ENCODE data around the gene UFSP2. TPM values are rescaled to one million over a fixed set of nuclear protein-coding genes. Genes with fewer than 3 reads are reported as not detected.

UFSP2 gene
- polyA plus RNA-seq, 3 donors = 68.9 to 93.5 (median 80.1) TPM

DNA sequence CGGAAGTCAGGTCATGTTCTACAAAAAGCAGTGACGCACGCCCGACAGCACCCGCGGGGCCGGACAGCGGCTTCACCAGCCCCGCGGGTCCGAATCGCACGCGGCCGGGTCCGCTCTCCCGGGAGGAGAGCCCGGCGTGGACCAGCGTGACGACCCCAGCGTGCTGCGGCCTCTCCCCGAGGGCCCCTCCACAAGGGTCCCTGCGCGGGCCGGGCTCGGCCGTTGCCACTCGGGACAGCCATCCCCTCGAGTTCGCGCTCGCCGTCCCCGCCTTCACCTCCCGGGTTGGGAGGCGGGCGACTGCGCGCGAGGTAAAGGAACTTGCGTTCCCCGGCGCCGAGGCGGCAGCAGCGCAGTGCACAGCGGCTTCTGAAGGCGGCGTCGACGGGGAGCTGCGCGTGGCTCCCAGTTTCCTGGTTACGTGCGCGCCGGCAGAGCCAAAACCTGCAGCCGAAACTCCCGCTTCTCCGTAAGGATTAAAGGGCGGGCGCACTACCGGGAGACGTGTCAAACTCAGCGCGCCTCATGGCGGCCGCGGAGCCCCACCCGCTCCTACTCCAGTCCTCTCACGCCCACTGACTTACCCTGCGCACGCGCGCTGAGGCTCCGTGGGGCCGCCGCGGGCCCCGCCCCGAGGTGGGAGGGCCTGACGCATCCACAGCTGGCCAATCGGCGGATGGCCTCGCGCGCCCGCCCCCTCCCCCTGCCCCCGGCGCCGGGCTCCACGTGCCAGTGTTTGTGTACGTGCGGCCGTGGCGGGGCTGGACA is 29.6 kb downstream of the UFSP2 start:
- peak; percentile 91 to 98 (median 95) for DNase-seq (ENCODE audit: extremely low read depth in 1 of 11, low read depth in 9 of 11, low spot score in 4 of 11)

DNA sequence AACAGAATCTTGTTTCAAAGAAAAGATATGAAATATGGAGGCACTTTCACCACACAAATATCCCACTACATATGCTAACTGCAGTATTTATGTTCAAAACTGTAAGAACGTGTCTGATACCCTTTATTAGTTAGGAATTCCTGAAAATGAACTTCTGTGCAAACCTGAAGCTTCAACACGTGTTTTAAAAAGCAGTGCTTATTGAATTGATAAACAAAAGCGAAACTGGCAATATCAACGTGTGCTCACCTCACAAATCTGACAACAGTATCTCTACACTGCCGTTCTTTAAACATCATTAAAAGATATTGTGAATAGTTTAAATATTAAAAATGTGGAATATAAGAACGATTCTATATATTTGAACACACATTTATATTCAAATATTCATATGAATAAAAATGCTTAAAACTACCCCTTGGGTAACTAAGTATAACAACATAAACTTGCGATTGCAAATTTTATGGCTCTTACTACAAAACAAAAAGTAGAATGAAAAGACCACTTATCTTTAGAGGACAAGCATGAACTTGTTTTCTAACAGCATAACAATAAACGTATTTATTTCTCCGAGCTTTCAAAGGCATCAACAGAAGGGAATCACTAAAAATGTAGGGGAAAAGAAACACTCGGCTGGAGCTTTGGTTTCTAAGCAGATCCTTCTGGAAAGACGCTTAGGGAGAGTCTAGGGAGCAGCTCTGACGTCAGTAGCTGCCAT is 30.4 kb downstream of the UFSP2 start, which contains the start of gene LRP2BP:
Gene LRP2BP, minus strand, starts transcription at position 687 of the 718 bp plus-strand sequence. CDS start 17,738 bp downstream, outside the sequence.
- peak in 4 of 11 donors; percentile 75 to 90 (median 80) for DNase-seq (ENCODE audit: extremely low read depth in 1 of 11, low read depth in 9 of 11, low spot score in 4 of 11)

DNA sequence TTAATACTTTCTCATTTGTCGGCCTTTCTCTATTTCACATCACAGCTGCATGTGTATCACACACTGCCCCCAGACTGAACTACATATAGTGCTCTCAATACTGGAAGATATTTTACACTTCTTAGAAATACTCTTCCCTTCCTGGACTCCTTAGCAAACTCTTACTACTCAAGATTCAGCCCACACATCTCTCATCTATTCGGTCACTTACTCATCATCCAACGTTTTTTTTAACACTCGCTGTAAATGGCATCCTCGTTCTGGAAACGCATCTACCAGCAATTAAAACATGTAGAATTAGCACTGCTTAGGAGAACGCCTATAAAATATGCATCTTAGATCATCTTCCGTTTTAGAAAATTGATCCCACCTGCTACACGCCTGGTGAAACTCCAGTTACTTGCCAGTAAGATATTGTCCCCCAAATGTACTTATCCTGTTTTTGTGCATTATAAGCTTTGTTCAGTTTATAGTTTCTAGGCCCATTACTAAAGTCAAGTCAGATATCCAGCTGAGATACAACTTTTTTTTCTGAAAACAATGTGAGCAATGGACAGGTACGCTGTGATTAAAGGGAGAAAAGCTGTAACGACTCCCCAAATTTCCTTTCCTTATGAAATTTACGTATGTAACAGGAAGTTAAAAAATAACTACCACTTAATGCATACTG is 31.1 kb downstream of the UFSP2 start:
- DNase-seq (ENCODE audit: extremely low read depth in 1 of 11, low read depth in 9 of 11, low spot score in 4 of 11) = no peak

DNA sequence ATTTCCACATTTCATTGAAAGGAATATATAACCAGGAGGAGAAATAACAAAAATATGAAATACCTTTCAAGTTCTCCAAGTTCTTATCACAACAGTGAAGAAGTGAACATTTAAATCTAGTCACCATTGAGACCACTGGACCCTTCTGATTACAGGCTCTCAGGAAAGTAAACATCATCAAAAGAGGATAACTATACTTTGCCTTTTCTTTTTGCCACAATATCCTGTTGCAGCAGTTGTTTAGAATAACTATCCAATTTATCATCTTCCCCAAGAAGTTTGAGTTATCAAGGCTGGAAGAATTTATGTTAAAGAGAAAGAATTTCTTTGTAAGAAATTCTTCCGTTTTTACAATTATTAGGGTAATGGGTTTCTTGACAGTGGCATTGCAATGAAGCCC is 33.6 kb downstream of the UFSP2 start:
- no peak for DNase-seq (ENCODE audit: extremely low read depth in 1 of 11, low read depth in 9 of 11, low spot score in 4 of 11)

DNA sequence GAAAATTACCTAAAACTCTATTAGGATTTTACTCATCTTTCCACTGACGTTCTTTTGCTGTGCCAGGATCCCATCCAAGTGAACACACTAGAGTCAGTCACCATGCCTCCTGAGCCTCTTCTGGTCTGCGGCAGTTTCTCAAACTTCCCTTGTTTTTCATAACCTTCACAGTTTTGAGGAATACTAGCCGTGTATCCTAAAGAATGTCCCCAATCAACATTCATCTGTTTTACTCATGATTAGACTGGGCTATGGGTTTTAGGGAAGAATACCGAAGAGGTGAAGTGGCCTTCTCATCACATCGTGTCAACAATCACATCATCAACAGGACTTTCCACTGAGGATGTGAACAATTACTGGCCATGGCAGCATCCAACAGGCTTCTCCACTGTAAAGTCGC is 34.8 kb downstream of the UFSP2 start:
- DNase-seq (ENCODE audit: extremely low read depth in 1 of 11, low read depth in 9 of 11, low spot score in 4 of 11) = no peak

DNA sequence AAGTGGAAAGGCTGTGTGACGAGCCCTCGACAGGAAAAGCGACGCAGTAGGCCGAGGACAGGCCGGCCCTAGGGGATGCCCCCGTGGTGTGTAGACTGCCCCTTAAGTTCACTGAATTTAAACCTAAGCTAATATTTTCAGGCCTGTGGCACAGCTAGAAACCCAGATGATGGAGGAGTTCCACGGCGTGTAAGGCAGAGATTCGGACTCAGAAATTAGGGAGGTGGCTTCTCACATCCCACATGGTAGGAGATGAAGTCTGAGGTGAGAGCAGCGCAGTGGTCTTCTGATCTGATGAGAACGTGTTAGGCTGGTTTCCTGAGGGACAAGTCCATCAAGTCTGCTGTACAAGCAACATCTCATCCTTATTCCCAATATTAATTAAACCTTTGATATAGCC is 37.8 kb downstream of the UFSP2 start:
- no peak for DNase-seq (ENCODE audit: extremely low read depth in 1 of 11, low read depth in 9 of 11, low spot score in 4 of 11)

DNA sequence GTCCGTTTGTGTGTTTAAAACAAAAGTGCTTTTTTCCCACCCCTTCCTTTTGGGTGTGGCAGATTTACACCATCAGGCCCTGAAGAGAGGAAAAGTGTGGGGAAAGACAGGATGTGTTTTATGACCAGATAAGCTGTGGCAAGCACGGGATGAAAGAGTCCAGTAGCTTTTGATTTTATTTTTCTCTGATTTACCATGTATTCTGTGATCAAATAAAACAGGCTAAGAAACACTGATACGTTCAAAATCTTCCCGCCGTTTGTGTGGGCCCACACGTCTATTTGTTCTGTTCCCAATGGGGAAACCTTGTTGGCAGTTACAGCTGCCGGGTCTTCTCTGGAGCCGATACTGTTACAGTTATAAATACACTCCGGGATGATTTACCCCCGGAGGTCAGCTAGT is 40.8 kb downstream of the UFSP2 start:
- peak in 2 of 11 donors; percentile 13 to 39 for DNase-seq (ENCODE audit: extremely low read depth in 1 of 11, low read depth in 9 of 11, low spot score in 4 of 11)

DNA sequence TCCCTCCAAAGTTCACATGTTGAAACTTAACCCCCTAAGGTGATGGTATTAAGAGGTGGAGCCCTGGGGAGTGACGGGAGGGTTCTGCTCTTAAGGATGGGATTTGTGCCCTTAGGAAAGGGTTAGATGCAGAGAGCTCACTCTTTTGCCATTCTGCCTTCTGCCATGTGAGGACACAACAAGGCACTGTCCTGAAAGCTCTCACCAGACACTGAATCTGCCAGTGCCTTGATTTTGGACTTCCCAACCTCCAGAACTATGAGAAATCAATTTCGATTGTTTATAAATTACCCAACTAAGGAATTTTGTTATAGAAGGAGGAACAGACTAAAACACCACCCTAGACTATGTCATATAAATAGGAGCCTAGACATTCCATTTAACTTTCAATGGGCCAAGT is 41.7 kb downstream of the UFSP2 start:
- DNase-seq (ENCODE audit: extremely low read depth in 1 of 11, low read depth in 9 of 11, low spot score in 4 of 11) = no peak

DNA sequence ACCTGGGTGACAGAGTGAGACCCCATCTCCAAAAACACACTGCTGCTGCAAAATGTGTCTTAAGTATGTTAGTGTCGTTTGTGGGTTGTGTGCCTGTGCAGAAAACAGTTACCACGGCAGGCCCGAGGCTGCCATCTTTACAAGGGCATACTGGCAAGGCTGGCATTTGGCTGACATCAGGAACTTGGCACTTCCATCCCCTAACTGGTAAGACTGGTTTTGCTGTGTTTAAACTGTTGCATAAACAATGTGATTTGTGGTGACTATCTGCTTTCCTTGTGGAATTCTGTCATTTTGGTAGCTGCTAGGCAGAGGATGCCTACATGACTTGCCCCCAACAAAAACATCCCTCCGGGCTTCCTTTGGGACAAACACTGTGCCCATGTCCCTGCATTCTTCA is 42.3 kb downstream of the UFSP2 start:
- DNase-seq (ENCODE audit: extremely low read depth in 1 of 11, low read depth in 9 of 11, low spot score in 4 of 11) = no peak

DNA sequence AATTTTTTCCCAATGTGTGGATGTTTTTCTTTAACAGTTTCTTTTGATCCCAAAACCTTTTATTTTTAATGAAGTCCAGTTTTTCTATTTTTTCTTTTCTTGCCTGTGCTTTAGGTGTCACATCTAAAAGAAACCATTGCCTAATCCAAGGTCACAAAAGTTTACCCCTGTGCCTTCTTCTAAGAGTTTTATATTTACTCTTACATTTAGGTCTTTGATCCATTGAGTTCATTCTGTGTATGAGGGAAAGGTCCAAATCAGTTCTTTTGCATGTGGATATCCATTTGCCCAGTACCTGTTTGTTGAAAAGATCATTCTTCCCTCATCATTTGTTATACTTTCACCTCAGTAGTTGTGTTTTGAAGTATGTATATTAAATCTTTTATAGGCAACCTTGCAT is 43.0 kb downstream of the UFSP2 start:
- DNase-seq (ENCODE audit: extremely low read depth in 1 of 11, low read depth in 9 of 11, low spot score in 4 of 11) = no peak

DNA sequence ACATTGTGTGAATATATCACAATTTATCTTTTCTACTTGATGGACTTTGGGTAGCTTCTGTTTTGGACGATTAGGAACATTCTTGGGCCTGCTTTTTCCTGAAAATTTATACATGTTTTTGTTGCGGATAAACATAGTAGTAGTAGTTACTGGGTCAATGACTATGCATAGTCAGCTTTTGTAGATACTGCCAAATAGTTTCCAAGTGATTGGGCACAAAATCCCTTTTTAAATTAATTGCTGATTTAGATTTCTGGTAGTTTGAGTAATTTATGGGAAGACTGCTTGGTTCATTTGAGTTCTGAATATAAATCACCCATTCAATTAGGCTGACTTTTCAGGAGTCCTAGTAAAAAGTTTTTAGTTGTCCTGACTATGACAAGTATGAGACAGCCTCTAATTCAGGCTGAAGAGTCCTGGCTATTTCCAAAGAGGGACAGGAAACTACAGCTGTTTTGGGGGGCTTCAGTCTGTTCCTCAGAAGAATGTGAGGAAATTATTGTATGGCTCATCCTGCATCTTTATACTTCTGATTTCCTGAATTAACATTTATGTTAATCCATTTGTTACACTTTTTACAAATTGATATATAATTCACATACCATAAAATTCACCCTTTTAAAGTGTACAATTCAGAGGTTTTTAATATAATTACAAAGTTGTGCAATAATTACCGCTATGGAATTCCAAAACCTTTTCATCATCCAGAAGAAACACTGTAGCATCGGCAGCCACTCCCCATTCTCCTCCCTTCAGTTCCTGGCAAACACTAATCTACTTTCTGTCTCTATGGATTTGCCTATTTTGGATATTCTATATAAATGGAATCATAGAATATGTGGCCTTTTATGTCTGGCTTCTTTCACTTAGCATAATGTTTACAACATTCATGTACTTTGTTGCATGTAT is 44.2 kb downstream of the UFSP2 start:
- DNase-seq (ENCODE audit: extremely low read depth in 1 of 11, low read depth in 9 of 11, low spot score in 4 of 11) = no peak

DNA sequence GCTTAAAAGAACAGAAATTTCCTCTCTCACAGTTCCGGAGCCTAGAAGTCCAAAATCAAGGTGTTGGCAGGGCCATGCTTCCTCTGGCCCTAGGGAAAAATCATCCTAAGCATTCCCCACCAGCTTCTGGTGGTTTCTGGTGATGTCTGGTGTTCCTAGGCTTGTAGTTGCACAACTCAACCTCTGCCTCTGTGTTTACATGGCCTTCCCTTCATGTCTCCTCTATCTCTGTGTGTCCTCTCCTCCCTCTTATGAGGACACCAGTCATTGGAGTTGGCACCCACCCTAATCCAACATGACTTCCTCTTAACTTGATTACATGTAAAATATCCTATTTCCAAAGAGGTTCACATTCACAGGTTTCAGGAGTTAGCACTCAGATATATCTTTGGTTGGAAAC is 45.4 kb downstream of the UFSP2 start:
- DNase-seq (ENCODE audit: extremely low read depth in 1 of 11, low read depth in 9 of 11, low spot score in 4 of 11) = no peak

DNA sequence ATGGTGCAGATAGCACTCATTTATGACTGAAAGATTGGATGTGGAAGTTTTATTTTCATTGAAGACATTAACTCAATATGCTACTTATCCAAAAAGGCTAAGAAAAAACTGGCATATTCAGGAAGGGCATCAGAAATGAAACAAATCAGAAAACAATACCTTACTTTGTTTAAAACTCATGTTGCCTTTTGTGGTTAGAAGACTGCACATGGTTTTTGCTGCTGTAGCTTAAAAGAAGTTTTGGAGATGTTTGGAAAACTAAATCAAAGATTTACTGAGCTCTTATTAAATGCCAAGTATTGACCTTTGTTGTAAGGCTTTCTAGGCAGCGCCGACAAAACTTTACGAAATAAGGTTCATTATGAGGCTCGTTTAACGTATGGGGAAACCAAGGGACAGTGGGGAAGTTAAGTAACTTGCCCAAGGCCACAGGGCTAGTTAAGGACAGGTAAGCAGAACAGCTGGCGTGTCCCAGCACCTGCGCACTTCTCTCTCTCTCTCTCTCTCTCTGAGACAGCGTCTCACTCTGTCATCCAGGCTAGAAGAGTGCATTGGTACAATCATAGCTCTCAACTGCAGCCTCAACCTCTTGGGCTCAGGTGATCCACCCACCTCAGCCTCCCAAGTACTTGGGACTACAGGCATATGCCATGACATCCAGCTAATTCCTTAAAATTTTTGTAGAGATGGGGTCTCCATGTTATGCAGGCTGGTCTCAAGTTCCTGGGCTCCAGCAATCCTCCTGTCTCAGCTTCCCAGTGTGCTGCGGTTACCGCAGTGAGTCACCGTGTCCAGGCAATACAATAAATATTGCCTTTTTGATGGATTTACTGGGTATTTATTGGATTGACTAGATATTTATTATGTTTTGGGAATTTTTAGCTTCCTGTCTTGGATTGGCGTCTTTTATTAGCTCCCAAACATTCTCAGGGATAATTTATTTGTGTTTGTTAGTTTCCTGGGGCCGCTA is 46.2 kb downstream of the UFSP2 start:
- DNase-seq (ENCODE audit: extremely low read depth in 1 of 11, low read depth in 9 of 11, low spot score in 4 of 11) = no peak

DNA sequence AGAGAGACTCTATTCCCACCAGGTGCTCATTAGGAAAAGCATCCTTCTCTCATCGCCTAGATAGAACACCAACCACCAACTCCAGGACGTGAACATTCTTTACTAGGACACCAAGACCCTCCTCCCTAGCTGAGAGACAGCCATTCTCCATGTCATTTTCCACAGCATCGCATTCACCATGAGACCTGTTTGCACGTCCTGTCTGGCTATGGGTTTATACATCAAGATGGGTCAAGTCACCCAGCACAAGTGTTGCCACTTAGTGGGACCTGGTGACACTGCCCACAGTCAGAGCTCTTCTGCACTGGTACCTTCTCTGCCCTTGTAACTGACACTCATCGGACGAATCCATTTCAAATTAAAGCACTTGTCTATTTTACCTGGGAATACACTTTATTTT is 47.5 kb downstream of the UFSP2 start:
- no peak for DNase-seq (ENCODE audit: extremely low read depth in 1 of 11, low read depth in 9 of 11, low spot score in 4 of 11)

DNA sequence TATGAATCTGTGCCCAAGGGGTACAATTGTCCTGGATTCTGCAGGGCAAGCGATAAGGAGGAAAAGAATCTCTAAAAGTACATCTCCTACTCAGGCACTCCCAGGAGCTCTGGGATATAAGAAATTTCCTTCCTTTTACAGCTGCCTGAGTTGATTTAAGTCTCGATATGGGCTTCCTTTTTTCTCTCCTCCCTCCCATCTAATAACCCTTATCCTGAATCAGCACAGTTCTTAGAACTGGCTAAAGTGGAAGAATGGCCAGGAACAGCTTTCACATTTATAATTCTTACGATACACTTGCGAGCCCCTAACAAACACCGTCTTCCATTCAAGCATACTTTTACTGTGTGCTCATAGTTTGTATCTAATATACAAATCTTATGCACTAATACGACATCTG is 51.2 kb downstream of the UFSP2 start:
- DNase-seq (ENCODE audit: extremely low read depth in 1 of 11, low read depth in 9 of 11, low spot score in 4 of 11) = no peak

DNA sequence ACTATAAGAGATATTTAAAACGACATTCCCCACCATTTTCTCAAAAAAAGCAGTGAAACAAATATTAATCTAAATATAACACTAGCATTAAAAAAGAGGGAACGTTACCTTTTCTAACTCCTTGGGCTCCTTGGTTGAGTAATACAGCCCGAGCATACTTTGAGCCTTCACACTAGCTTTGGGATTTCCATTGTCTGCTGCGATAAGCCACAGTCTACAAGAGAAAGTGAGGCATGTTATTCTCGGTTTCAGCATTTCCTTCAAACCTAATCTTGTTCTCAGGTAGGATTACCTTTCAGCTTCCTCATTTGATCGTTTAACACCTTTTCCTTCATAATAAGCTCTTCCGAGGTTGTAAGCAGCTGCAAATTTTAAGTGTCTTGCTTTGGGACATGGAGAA is 51.7 kb downstream of the UFSP2 start:
- no peak for DNase-seq (ENCODE audit: extremely low read depth in 1 of 11, low read depth in 9 of 11, low spot score in 4 of 11)

DNA sequence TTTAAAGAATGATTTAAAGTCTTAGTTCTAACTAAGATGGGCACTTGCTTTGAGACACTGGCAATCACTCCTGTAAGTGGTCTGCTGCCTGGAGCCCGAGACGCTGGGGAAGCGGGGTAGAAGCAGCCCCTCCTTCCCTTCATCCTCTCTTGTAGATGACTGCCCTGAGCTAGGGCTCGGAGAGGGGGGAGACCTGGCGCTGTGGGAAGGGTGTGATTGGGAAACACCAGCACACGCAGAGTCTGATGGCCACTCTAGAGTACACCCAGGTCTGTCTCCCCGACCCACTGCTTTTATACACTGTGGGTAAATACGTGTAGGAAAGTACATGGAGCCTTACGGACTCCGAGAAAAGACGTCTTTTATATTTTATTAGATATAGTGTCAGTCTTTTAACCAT is 54.1 kb downstream of the UFSP2 start:
- DNase-seq (ENCODE audit: extremely low read depth in 1 of 11, low read depth in 9 of 11, low spot score in 4 of 11) = no peak

All from renal cortex interstitium (tissue), 11 donors.